Natural killer cell (primary cell): Measurements from ENCODE around the gene SPOCK2. TPM values are rescaled to one million over a fixed set of nuclear protein-coding genes. Genes with fewer than 3 reads are reported as not detected.

Experiments used
- ATAC-seq, 3 donors: fragments of 150-1000 bp in 2 of 3; fragments of 200-7000 bp in 1 of 3; cut with Tn5 transposase; 1 replicate in 1 of 3; 2 replicates in 2 of 3; pipeline ENCODE4 v1.10.0; 2021; ENCODE audit warnings: mild to moderate bottlenecking in 2 of 3, moderate library complexity in 2 of 3
- DNase-seq, 2 donors: peaks; one replicate each; pipeline versions ENCODE4 v3.0.0 to v3.0.0-alpha.2; 2013 to 2021; ENCODE audit warnings: mixed read lengths in 1 of 2
- H3K27ac ChIP-seq: one replicate; pipeline ENCODE4 v1.5.1; 2013; ENCODE audit warnings: mild to moderate bottlenecking, low read length
- H3K27me3 ChIP-seq: one replicate; pipeline ENCODE4 v1.6.1; 2013; ENCODE audit warnings: low read length; ENCODE audit not compliant: control insufficient read depth, insufficient read depth
- H3K36me3 ChIP-seq: one replicate; pipeline ENCODE4 v1.6.1; 2013; ENCODE audit warnings: low read length; ENCODE audit not compliant: control insufficient read depth, insufficient read depth
- H3K4me1 ChIP-seq: one replicate; pipeline ENCODE4 v1.6.1; 2013; ENCODE audit warnings: low read length; ENCODE audit not compliant: control insufficient read depth, insufficient read depth
- H3K4me3 ChIP-seq: one replicate; pipeline ENCODE4 v1.5.1; 2013; ENCODE audit warnings: low read length
- H3K9me3 ChIP-seq: one replicate; pipeline ENCODE4 v1.6.1; 2013; ENCODE audit warnings: low read length; ENCODE audit not compliant: control insufficient read depth, insufficient read depth
- H3K27ac Mint-ChIP-seq, 2 donors: one replicate each; pipeline ENCODE4 v1.8.0; 2022; ENCODE audit warnings: mild to moderate bottlenecking in 2 of 2, mixed read lengths in 2 of 2, moderate library complexity in 1 of 2
- H3K27me3 Mint-ChIP-seq, 2 donors: one replicate each; pipeline ENCODE4 v1.8.0; 2022; ENCODE audit warnings: low read depth in 2 of 2, mixed read lengths in 2 of 2
- H3K36me3 Mint-ChIP-seq: one replicate; pipeline ENCODE4 v1.8.0; 2022; ENCODE audit warnings: mixed read lengths
- H3K4me1 Mint-ChIP-seq, 2 donors: one replicate each; pipeline ENCODE4 v1.8.0; 2022; ENCODE audit warnings: mixed read lengths in 2 of 2
- H3K4me3 Mint-ChIP-seq: one replicate; pipeline ENCODE4 v1.8.0; 2022; ENCODE audit warnings: mild to moderate bottlenecking, moderate library complexity, mixed read lengths
- H3K9me3 Mint-ChIP-seq, 2 donors: one replicate each; pipeline ENCODE4 v1.8.0; 2022; ENCODE audit warnings: mixed read lengths in 2 of 2
- WGBS: methylation state at CpG from one replicate; pipeline ENCODE4 v1.1.7; 2013; ENCODE audit warnings: missing lambda C conversion rate; ENCODE audit not compliant: insufficient coverage; 5-methylcytosine and 5-hydroxymethylcytosine counted together
- intact Hi-C: fragments of 100-400 bp; cut with micrococcal nuclease; formaldehyde crosslinking; loops from one replicate; pipeline ENCODE4 v1.14.2; 2022
- total RNA-seq, 4 donors: library from RNA; stranded (reverse); fragments of 120-200 nt in 1 of 4; gene quantifications; one replicate each; pipeline versions ENCODE4 v1.2.3 to v1.2.4, GENCODE V29; 2013 to 2022
- TF ChIP-seq, protein P1 (sequence below): fragments of 200-600 bp; IDR thresholded peaks from one replicate; pipeline ENCODE4 v1.8.0; 2022; ENCODE audit warnings: antibody characterized with exemption

The SPOCK2 gene
- total RNA-seq, 3 donors from 2014 or later (not counting 1 experiment from before 2014, with no cell fraction given) = 258 to 329 (median 293) TPM

GRCh38 chr10:72106896-72107295 lies 18.5 kb upstream of the SPOCK2 start:
- TF ChIP-seq, protein P1, sequence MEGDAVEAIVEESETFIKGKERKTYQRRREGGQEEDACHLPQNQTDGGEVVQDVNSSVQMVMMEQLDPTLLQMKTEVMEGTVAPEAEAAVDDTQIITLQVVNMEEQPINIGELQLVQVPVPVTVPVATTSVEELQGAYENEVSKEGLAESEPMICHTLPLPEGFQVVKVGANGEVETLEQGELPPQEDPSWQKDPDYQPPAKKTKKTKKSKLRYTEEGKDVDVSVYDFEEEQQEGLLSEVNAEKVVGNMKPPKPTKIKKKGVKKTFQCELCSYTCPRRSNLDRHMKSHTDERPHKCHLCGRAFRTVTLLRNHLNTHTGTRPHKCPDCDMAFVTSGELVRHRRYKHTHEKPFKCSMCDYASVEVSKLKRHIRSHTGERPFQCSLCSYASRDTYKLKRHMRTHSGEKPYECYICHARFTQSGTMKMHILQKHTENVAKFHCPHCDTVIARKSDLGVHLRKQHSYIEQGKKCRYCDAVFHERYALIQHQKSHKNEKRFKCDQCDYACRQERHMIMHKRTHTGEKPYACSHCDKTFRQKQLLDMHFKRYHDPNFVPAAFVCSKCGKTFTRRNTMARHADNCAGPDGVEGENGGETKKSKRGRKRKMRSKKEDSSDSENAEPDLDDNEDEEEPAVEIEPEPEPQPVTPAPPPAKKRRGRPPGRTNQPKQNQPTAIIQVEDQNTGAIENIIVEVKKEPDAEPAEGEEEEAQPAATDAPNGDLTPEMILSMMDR = no peak
- Histone ChIP-seq H3K27me3 (no peaks in the 10 kb centered on the region), H3K9me3 (no peaks in the 10 kb centered on the region), H3K36me3 (peaks cover 4% of the 10 kb centered on the region), H3K4me3 (no peak overlapping the region), H3K4me1 (peaks cover 12% of the 10 kb centered on the region), H3K27ac (no peak overlapping the region)
- H3K4me1 Mint-ChIP-seq = peaks cover 13 to 21% of the 10 kb centered on the region in 2 donors
- no peak for ATAC-seq
- H3K27me3 Mint-ChIP-seq = no peaks in the 10 kb centered on the region
- no CpG with 5 or more reads among the region's 2 CpGs for WGBS
- H3K36me3 Mint-ChIP-seq = peaks cover under 1% of the 10 kb centered on the region
- DNase-seq = no peak
- H3K4me3 Mint-ChIP-seq = peak overlapping the region; percentile 52
- intact Hi-C loops = no loop called here
- no peaks in the 10 kb centered on the region for H3K9me3 Mint-ChIP-seq
- H3K27ac Mint-ChIP-seq = peak overlapping the region; percentile 42 to 73

GRCh38 chr10:72106154-72106849 lies 18.0 kb upstream of the SPOCK2 start:
- Mint-ChIP-seq H3K27ac (peak overlapping the region; percentile 42 to 73), H3K4me1 (peaks cover 13 to 21% of the 10 kb centered on the region in 2 donors), H3K36me3 (peaks cover 6% of the 10 kb centered on the region), H3K4me3 (peak overlapping the region; percentile 52), H3K27me3 (no peaks in the 10 kb centered on the region), H3K9me3 (no peaks in the 10 kb centered on the region)
- no peaks in the 10 kb centered on the region for H3K27me3 ChIP-seq
- ATAC-seq (no peak), DNase-seq (peak in 1 of 2 donors; percentile 32)
- no peaks in the 10 kb centered on the region for H3K9me3 ChIP-seq
- peaks cover 12% of the 10 kb centered on the region for H3K4me1 ChIP-seq
- intact Hi-C loops = no loop called here
- no peak overlapping the region for H3K4me3 ChIP-seq
- no CpG with 5 or more reads among the region's 2 CpGs for WGBS
- H3K36me3 ChIP-seq = peaks cover 10% of the 10 kb centered on the region
- TF ChIP-seq, protein P1 = no peak
- H3K27ac ChIP-seq = no peak overlapping the region

- no peak overlapping the region for H3K27ac Mint-ChIP-seq
- DNase-seq = peak in 1 of 2 donors; percentile 19
- TF ChIP-seq, protein P1 = no peak
- no peaks in the 10 kb centered on the region for H3K27me3 Mint-ChIP-seq
- H3K9me3 Mint-ChIP-seq = no peaks in the 10 kb centered on the region
- no peak overlapping the region for H3K4me3 Mint-ChIP-seq
- no peaks in the 10 kb centered on the region for H3K27me3 ChIP-seq
- no peak overlapping the region for H3K4me3 ChIP-seq
- peaks cover 15% of the 10 kb centered on the region for H3K36me3 ChIP-seq
- WGBS = 93% methylated on average over 4 of the region's 5 CpGs
- ATAC-seq = no peak
- peaks cover 12% of the 10 kb centered on the region for H3K36me3 Mint-ChIP-seq
- no peak overlapping the region for H3K27ac ChIP-seq
- H3K4me1 Mint-ChIP-seq = peaks cover 13 to 21% of the 10 kb centered on the region in 2 donors
- peaks cover 12% of the 10 kb centered on the region for H3K4me1 ChIP-seq
- no peaks in the 10 kb centered on the region for H3K9me3 ChIP-seq
- intact Hi-C loops = no loop called here
These were observed 17.4 kb upstream of the SPOCK2 start for GRCh38 chr10:72105710-72106109.

GRCh38 chr10:72105098-72105475 lies 16.7 kb upstream of the SPOCK2 start:
- Histone ChIP-seq H3K4me3 (no peak overlapping the region), H3K36me3 (peaks cover 16% of the 10 kb centered on the region), H3K9me3 (no peaks in the 10 kb centered on the region), H3K4me1 (peaks cover 12% of the 10 kb centered on the region), H3K27me3 (no peaks in the 10 kb centered on the region), H3K27ac (no peak overlapping the region)
- peaks cover 13% of the 10 kb centered on the region for H3K36me3 Mint-ChIP-seq
- TF ChIP-seq, protein P1 = no peak
- peaks cover 13 to 21% of the 10 kb centered on the region in 2 donors for H3K4me1 Mint-ChIP-seq
- no peaks in the 10 kb centered on the region for H3K27me3 Mint-ChIP-seq
- H3K27ac Mint-ChIP-seq = no peak overlapping the region
- H3K4me3 Mint-ChIP-seq = no peak overlapping the region
- intact Hi-C loops = no loop called here
- 99% methylated on average over 8 of the region's 9 CpGs for WGBS
- ATAC-seq (no peak), DNase-seq (no peak)
- no peaks in the 10 kb centered on the region for H3K9me3 Mint-ChIP-seq
